C1 segment of cervical spinal cord (tissue), 14 donors: ENCODE measurements around the gene PLBD2.

Experiments used
- DNase-seq, 14 donors: peaks; one replicate each; lab custom pipeline; 2025; lab: John Stamatoyannopoulos, UW

PLBD2 gene

DNA sequence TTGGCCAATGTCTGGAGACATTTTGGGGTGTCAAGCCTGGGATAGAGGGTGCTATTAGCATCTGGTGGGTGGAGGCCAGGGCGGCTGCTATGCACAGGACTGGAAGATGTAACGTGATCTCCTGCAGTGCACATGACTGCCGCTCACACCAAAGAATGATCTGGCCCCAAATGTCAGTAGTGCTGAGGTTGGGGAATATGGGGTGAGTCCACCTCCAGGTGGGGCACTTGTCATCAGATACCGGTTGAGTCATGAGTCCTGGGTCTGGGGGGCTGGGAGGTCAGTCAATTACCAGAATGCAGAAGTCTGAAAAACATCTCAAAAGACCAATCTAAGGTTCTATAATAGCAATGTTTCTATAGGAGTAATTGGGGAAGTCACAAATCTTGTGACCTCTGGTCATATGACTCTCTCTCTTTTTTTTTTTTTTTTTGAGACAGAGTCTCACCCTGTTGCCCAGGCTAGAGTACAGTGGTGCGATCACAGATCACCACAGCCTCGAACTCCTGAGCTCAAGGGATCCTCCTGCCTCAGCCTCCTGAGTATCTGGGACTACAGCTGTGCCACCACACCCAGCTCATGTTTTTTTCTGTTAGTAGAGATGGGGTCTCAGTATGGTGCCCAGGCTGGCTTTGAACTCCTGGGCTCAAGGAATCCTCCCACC is 57.8 kb downstream of the PLBD2 start:
- peak in 2 of 14 donors; percentile 11 to 17 for DNase-seq

DNA sequence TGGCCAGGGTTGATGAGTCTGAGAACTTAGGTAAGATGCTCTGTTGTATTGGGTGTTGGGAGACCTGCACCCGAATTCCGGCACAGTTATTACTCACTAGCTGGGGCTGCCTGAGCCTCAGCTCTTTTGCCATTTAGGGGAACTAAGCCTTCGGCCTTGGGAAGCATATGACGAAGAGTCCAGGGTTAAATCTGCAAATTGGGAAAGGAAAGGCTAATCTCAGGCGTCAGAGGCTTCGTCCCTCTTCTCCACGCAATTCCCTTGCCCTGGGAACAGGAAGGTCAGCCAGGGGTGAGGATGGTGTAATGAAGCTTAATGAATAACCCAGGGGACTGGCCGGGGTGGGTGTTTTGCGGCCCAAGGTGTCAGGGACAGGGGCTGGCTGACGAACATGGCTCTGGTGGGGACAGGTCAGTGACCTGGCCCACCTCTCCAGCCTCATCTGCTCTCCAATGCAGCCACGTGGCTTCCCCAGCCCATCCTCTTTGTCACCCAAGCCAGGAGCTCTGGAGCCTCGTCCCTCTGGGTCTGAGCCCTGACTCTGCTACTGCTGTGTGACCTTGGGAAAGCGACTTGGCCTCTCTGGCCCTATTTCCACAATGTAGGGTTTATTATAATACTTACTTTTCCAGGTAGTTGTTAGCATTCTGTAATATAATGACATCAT is 60.0 kb downstream of the PLBD2 start:
- peak in 1 of 14 donors; percentile 52 for DNase-seq

DNA sequence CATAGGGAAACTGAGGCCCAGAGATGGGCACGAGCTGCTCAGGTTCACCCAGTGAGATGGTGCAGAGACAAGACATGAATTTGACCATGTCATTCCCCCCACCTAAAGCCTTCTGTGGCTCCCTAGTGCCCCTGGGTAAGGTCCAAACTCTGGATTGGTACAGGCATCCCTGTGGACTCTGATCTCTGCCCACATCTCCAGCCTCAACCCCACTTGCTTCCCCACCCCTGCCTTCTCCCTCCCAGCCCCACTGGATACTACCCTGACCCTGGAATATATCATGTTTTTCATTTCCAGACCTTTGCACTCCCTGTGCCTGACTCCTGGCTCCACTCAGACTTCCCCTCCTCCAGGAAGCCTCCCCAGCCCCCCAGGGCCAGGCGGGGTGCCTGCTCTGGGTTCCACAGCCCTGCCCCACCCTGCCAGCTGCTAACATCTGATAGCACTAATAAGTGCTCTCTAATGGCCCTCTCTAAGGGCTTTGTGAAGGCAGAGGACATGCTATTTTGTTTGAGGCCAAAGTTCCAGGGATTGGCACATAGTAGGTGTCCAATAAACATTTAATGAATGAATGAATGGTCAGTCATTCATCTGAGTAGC is 62.7 kb downstream of the PLBD2 start:
- no peak for DNase-seq

DNA sequence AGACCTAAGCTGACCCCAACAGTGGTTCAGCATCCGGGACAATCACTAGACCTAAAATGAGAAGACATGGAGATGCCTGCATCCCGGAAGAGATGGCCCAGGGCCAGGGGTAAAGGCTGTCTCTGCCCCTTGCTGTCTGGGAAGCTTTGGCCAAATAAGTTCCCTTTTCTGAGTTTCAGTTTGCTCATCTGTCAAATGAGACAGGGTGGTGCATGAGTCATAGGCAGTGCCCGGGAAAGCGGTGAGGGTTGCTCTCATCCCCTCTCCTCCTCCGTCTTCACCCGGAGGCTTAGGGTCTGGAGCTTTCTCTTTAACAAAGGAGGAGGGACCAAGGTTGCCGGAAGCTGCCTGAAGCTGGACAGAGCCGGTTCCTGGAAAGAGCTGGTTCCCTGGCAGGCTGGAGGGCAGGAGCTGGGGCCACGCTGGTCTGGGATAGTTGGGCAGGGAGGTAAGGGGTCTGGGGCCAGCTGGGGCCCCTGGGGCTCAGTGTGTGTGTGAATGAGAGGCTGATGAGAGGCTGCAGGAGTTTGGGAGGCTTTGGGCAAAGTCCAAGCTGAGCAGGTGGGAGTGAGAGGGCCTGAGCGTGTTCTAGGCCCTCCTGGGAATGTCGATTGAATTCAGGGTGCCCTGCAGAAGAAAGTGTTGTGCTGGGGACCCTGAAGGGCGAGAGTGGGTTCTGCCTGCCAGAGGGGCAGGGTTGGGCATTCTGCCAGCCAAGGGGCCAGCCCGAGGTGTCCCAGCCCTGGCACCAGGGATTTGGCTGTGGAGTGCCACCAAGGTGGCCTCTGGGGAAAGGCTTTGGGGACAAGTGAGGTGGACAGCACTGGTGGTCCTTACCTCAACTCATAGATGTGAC is 63.9 kb downstream of the PLBD2 start, which contains the start of gene SDSL:
Gene SDSL, plus strand, starts transcription at position 351 of the 856 bp plus-strand sequence. CDS start 5,603 bp downstream, outside the sequence.
- DNase-seq = peak in 11 of 14 donors; percentile 28 to 90 (median 64)

DNA sequence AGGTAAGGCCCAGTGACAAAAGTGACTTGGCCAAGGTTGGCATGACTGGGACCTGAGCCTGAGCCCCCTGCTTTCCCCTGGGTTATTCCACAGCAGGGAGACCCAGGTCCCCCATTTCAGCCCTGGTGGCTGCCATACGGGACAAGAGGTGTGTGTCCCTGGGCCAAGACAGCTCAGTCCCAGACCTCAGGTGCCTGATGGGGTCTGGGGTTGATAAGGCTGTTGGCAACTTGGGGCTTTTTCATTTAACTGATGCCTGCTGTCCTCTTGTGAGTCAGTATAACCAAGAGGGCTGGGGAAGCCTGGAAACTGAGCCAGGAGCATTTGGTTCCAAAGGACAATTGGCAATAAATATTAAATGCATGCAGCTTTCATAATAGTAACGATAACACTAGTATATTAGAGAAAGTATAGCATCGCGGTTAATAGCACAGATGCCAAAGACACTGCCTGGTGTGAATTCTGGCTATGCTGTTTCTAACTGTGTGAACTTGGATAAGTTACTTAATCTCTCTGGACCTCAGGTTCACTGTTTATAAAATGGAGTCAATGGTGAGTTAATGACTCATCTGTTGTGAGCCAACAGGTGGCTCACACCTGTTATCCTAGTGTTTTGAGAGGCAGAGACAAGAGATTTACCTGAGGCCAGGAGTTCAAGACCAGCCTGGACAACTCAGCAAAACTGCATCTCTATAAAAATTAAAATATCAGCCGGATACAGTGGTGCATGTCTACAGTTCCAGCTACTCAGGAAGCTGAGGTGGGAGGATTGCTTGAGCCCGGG is 64.7 kb downstream of the PLBD2 start:
- no peak for DNase-seq

DNA sequence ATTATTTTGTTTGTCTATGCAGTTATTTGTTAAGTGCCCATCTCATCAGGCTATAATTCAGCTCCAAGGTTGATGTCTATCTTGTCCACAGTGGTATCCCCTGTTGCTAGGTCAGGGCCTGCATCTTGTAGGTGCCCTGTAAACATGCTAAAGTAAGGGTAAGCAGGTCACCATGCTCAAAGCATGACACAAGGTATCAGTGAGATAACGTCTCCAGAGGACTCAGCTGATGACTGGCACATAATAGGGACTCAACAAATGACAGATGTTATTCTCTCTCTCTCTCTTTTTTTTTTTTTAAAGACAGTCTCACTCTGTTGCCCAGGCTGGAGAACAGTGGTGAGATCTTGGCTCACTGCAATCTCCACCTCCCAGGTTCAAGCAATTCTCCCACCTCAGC is 66.1 kb downstream of the PLBD2 start:
- DNase-seq = no peak

DNA sequence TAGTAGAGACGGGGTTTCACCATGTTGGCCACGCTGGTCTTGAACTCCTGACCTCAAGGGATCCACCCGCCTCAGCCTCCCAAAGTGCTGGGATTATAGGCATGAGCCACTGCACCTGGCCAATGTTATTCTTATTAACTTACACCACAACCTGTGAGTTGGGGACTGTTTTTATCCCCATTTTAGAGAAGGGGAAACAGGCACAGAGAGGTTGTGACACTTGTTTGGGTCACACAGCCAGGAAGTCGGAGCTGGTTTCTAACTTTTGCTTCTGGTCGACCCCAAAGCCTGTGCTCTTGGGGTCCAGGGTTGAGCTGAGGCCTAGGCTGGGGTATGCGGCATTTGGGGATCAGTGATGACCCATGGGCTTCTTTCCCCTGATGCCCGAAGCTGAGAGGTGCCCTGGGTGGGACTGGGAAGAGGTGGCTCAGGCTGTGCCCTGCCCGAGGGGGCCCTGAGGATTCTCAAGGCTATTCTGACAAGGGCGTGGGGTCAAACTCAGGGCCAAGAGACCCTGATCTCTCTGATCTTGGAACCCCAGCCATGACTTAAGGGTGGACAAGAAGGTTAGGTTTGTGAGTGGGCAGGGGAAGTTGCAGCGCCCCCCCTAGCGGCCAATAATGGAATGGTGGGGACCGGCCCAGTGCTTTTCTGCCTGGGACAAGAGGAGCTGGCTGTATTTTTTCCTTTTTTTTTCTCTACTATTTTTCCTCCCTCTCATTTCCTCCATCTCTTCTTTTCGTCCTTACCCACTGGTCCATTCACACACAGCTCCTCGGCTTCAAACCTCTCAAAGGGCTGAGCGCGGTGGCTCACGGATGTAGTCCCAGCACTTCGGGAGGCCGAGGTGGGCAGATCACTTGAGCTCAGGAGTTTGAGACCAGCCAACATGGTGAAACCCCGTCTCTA is 66.8 kb downstream of the PLBD2 start:
- DNase-seq = peak in 9 of 14 donors; percentile 15 to 70 (median 38)

DNA sequence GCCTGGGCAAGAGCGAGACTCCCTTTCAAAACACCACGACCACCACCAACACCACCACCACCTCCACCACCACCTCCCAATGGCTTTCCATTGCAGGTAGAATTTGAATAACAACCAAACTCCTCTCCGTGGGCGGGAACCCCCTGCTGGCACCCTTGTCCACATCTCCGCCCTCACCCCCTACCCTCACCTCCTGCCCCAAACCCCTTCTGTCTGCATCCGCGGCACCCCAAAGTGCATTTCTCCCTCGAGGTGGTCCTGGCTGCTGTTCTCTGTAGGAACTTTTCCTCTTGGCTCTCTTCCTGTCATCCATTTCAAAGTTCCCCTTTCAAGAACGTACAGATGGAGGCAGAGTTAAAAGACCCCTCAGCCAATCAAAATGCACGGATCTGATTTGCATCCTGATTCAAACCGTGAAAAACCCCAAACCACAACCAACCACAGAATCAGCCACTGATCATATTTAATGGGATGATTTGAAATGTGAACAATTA is 67.6 kb downstream of the PLBD2 start:
- DNase-seq = no peak

DNA sequence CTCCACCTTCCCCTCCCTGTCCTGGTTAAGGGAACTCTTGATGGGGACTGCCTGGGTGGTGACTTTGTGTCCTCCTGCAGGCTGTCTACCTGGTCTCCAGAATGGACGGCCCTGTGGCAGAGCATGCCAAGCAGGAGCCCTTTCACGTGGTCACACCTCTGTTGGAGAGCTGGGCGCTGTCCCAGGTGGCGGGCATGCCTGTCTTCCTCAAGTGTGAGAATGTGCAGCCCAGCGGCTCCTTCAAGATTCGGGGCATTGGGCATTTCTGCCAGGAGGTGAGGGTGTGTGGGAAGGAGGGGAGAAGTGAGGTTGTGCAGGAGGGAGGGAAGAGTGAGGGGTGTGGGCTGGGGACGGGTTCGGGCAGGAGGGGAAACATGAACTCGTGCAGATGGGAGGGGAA is 69.5 kb downstream of the PLBD2 start:
- no peak for DNase-seq

DNA sequence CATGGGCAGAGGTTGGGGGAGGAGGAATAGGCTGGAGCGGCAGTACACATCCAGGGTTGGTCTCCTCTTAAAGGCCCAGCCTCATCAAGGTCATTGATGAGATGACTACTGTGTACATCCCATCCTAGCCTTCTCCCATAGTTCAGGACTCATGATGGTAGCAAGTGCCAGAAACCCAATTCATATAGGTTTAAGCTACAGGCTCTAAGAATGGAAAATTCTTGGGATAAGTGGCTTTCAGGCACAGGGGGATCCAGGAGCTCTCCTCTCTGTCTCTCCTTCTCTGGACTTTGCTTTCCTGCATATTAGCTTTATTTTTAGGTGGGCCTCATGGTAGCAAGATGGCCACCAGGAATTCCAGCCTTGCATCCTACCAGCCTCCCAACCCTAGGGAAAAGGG is 70.1 kb downstream of the PLBD2 start:
- DNase-seq = no peak

DNA sequence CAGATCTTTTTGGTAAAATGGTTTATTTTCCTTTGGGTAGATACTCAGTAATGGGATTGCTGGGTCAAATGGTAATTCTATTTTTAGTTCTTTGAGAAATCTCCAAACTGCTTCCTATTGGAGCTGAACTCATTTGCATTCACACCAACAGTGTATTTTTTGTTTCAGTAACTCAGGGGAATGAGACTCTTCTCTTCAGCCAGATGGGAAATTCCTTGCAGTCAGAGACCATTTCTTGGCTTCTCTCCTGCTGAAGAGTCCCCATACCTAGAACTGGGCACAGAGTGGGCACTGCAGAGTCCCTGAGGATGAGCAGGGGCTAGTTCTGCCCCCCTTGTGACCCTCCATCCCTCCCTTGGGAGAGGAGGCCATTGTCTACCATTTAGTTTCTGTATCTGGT is 74.6 kb downstream of the PLBD2 start:
- peak in 1 of 14 donors; percentile 34 for DNase-seq

DNA sequence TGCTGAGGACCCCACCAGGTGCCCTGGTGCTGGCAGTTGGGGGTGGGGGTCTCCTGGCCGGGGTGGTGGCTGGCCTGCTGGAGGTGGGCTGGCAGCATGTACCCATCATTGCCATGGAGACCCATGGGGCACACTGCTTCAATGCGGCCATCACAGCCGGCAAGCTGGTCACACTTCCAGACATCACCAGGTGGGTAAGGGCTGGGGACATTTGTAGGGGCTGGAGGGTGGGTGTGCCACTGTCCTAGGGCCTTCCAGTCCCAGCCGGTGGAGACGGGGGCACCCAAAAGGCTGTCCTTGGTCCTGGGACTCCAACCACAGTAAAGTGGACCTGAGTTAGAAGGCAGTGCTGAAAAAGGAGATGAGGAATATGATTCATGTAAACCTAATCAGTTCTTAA is 77.0 kb downstream of the PLBD2 start:
- DNase-seq = no peak

DNA sequence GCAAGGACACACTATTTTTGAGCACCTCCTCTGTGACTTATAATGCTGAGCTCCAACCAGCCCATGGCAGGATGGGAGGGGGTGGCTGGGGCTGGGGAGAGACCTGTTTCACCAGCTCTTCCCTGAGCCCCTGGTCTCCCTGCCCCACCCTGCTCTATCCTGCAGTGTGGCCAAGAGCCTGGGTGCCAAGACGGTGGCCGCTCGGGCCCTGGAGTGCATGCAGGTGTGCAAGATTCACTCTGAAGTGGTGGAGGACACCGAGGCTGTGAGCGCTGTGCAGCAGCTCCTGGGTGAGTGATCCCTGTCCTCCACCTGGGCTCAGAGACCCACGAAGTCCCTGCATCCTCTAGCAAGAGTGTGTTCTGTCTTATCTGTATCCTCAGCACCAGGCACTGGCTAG is 78.2 kb downstream of the PLBD2 start:
- no peak for DNase-seq

DNA sequence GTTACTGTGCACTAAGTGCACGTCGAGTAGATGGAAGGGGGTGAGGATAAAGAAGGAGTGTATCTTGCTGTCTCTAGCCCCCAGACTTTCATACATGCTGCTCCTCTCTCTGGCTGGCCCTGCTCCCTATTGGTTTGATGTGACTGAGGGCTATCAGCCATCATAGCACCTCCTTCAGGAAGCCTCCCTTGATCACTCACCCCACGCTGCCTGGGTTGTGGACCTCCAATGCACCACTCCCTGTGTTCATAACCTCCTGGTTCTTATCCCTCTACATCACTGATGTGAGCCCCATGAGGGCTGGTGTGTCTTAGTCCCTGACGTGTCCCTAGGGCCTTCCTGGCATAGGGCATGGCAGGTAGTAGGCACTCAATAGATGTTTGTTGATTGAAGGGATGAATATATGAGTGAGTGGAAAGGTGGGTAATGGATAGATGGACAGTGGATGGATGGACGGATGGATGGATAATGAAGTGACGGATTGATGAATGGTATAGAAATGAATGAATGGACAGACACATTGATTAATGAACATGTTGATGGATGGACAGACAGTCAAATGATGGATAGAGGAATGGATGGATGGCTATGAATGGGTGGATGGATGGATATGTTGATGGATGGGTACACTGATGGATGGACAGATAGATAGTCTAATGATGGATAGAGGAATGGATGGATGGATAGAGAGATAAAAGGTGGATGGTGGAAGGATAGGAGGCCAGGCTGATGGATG is 78.8 kb downstream of the PLBD2 start:
- DNase-seq = no peak

DNA sequence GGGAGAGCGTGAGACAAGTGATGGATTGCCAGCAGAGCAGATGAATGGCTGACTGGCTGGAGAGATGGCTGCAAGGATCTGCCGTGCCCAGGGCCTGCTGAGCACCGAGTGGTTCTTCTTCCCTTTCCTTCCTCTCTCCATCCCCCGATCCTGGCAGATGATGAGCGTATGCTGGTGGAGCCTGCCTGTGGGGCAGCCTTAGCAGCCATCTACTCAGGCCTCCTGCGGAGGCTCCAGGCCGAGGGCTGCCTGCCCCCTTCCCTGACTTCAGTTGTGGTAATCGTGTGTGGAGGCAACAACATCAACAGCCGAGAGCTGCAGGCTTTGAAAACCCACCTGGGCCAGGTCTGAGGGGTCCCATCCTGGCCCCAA is 79.3 kb downstream of the PLBD2 start:
- no peak for DNase-seq

DNA sequence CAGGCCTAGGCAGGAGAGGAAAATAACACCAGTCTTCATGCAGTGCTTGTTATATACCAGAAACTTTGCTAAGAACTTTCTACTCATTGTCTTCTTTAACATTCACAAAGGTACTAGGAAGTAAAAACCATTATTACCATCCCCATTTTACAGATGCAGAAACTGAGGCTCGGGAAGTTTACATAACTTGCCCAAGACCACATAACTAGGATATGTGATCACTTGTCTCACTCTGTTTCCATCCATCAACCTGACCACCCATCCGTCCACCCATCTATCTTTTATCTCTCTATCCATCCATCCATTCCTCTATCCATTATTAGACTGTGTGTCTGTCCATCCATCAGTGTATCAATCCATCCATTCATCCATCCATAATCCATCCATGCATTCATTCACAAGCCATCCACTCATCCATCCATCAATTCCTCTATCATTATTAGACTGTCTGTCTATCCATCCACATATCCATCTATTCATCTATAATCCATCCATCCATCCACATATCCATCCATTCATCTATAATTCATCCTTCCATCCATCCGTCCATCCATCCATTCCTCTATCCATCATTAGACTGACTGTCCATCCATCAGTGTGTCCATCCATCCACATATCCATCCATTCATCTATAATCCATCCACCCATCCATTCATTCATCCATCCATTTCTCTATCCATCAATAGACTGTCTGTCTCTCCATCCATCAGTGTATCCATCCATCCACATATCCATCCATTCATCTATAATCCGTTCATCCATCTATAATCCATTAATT is 80.3 kb downstream of the PLBD2 start:
- DNase-seq = no peak

DNA sequence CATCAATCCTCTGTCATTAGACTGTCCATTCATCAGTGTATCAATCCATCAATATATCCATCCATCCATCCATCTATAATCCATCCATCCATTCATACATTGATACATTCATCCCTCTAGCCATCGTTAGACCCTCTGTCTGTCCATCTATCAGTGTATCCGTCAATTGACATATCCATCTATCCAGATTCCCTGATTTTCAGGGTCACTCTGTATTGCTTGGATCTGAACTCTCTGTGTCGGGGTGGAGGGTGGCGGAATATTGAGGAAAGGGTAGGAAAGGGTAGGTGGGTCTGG is 80.9 kb downstream of the PLBD2 start:
- DNase-seq = no peak

DNA sequence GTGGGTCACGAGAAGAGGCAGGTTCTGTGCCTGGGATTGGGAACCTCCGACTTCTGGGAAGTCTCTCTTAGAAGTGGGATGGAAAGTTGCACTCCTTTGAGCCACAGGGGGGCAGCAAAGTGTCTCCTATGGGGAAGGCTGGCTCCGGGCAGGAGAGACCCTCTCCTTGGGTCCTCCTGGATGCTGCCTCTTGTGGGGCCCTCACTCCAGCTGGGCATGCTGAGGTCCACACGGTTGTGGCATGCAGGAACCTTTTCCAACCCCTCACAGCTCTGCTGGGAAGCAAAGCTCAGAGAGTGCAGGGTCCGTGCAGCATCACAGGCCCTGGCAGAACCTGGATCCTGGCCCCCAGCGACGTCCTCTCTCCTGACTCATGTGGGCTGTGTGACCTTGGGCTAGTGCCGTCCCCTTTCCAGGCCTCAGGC is 81.2 kb downstream of the PLBD2 start:
- peak in 3 of 14 donors; percentile 7 to 13 (median 8) for DNase-seq

DNA sequence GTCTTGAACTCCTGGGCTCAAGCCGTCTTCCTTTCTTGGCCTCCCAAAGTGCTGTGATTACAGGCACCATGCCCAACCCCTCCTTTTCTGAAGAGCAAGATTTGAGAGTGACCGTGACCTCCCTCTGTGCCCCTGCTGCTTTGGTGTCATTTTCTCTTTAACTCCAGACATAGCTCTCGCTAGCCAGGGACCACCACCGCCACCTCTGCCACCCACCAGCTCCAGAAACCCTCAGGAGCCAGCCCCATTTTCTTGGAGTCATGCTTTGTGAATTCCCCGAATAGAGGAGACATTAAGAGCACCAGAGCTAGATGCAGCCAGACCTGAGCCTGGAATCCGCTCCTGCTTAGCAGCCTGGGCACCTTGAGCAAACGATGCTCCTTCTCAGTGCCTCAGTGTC is 81.9 kb downstream of the PLBD2 start:
- no peak for DNase-seq
